HG02943 (cell line): ENCODE measurements around the gene RNF208.
A peak's percentile ranks its signal among the peaks of the same experiment; 100 is the strongest.

Experiments
- ATAC-seq: cut with Tn5 transposase; IDR thresholded peaks from one replicate; pipeline ENCODE4 v1.9.1; 2021; ENCODE audit warnings: mild to moderate bottlenecking, low read depth, moderate library complexity; ENCODE audit not compliant: unreplicated experiment

Gene RNF208

DNA sequence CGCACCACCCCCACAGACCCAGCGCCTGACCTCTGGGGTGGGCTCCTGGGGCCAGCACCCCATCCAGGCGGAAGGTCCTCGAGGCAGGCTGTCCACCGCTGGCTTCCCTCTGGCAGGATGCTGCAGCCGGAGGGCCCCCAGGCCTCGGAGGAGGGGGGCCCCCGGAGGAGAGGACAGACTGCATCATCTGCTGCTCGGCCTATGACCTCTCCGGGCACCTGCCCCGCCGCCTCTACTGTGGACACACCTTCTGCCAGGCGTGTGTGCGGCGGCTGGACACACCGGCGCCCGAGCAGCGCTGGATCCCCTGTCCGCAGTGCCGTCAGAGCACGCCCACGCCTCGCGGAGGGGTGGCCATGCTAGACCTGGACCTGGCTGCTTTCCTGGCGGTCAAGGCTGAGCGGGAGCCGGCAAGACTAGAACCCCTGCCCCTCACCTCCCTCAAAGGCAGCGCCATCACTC is 6.5 kb upstream of the RNF208 start:
- ATAC-seq, result no peak

DNA sequence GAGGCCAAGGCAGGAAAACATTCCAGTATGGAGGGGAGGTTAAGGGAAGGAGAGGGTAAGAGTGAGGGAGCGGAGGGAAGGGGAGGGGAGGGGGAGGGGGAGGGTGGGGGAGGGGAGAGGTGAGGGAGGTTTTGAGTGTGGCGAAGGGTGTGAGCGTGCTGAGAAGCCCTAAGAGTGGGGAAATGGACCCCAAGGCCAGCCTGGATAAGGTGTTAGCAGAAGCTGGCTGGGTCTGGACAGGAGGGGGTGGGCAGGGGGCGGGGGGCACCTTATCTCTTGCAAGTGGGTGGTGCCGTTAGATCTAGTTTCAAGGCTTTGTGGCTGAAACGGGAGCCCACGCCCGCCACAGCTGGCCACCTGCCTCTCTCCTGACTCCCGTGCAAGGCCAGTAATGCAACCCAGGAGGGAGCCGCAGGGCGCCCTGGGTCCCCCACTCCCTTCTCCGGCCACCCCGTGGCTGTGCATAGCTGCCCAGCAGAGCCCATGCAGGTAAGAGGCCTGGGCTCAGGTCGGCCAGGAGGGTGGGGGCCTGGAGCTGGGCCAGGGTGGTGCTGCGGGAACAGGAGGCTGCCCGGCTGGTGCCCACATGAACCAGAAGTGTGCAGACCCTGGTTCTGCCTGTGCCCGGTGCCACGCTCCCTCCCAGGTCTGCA is 5.9 kb upstream of the RNF208 start:
- ATAC-seq, result no peak

DNA sequence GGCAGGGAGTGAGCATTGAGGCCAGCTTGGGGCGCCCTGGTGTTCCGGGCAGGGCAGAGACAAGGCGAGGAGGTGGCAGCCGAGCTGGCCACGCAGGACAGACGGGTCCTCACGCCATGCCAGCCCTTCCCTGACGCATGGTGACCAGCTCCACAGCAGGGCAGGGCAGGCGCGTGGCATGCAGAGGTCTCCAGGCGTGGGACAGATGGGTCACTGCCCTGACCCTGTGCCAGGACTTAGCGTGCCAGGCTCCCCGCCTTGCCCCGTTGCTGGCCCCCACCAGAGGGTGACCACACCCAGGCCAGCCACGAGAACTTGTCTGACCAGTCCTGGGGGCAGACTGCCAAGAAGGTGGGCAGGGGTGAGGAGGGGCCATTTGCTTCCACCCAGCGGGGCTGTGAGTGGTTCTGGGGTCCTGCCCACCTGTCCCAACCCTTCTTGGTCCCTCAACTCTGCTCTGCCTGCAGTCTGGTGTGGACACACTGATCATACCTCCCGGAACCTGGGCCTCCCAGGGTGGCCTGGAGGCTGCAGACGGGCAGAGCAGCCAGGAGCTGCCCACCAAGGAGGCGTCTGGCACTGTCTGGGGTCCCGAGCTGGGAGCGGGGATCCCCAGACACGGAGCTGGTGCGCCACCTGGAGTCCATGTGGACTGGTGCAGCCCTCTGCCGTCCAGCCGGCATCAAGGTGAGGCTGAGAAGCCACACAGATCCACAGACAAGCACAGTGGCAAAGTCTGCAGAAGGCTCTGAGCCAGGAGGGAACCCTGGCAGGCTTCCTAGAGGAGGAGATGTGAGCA is 5.2 kb upstream of the RNF208 start, which contains the start of gene RNF224:
TSS of gene RNF224 (plus strand) at position 449 of the 799 bp plus-strand sequence. CDS start 834 bp downstream, outside the sequence.
- no peak for ATAC-seq

DNA sequence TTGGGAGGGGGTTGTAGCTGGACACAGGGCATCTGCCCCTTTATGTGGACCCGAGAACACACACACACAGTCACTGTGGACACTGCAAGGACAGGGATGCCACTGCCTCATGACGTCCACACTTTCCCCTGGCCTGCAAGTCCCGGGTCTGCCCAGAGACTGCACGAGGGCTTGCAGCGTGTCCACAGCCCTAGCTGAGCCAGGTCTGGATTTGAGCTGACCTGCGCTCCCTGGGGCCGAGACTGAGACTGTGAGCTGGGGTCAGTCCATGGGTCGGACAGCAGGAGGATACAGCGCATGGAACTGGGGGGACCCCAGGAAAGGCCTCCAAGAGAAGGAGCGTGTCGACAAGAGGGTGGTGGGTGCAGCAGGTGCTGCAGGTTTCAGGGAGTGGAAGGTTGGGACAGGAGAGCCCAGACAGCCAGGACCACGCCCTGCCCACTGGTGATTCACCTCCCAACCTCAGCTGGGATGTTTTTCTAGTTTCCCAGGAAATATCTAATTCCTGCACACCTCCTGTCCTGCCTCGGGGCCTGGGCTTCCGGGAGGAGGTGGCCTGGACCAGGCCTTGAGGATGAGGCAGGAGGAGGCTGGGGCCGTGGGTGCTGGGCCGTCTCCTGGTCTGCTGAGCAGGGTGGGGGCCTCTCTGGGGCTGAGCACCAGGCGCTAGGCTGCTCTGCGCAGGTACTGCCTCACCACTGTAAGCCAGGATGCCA is 4.5 kb upstream of the RNF208 start:
- ATAC-seq, result no peak

DNA sequence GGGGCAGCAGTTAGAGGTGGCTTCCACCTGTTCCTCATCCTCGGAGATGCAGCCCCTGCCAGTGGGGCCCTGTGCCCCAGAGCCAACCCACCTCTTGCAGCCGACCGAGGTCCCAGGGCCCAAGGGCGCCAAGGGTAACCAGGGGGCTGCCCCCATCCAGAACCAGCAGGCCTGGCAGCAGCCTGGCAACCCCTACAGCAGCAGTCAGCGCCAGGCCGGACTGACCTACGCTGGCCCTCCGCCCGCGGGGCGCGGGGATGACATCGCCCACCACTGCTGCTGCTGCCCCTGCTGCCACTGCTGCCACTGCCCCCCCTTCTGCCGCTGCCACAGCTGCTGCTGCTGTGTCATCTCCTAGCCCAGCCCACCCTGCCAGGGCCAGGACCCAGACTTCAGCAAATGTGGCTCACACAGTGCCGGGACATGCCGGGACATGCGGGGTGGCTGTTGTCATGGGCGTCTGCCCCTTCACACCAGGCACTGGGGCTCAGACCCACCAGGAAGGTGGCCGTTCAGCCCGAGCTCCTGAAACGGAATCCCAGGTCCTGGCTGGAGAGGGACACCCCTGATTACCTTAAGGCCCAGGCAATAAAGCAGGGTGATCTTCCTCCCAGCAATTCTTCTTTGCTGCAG is 3.8 kb upstream of the RNF208 start:
- no peak for ATAC-seq

DNA sequence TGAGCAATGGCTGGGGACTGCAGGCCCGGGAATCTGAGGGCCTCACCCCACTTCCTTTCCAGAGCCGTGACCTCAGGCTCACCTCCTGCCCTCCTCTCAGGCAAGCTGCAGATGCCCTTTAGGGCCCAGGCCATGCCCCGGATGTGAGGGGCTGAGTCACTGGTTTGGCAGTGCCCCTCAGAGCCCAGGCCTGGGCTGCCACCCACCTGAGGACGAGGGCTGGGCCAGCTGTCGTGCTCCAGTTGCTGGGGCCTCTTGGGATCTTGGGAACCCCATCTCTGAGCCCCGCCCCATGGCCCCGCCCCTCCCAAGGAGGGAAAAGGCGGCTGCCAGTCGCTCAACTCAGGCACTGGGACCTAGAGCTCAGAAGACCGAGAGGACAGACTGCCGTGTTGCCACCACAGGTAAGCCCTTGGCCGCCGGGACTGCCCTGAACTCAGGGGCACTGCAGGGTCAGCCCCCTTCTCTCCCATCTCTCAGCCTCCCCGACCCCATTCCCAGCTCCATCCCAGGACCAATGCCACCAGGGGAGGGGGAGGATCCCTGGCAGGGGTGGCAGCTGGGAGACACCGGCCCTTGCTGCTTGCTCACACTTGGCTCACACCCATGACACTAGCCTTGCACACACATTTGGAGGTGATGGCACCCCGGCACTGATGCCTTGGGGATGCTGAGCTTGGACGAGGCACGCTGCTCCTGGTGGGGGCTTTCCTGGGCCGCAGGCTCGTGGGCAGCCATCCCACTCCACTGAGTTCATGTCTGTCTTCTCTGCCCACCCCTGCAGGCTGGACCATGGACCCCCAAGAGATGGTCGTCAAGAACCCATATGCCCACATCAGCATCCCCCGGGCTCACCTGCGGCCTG is 3.0 kb upstream of the RNF208 start, which contains the start of gene CYSRT1:
TSS of gene CYSRT1 (plus strand) at position 345 of the 865 bp plus-strand sequence. CDS start at position 793, 448 bp downstream.
- no peak for ATAC-seq

DNA sequence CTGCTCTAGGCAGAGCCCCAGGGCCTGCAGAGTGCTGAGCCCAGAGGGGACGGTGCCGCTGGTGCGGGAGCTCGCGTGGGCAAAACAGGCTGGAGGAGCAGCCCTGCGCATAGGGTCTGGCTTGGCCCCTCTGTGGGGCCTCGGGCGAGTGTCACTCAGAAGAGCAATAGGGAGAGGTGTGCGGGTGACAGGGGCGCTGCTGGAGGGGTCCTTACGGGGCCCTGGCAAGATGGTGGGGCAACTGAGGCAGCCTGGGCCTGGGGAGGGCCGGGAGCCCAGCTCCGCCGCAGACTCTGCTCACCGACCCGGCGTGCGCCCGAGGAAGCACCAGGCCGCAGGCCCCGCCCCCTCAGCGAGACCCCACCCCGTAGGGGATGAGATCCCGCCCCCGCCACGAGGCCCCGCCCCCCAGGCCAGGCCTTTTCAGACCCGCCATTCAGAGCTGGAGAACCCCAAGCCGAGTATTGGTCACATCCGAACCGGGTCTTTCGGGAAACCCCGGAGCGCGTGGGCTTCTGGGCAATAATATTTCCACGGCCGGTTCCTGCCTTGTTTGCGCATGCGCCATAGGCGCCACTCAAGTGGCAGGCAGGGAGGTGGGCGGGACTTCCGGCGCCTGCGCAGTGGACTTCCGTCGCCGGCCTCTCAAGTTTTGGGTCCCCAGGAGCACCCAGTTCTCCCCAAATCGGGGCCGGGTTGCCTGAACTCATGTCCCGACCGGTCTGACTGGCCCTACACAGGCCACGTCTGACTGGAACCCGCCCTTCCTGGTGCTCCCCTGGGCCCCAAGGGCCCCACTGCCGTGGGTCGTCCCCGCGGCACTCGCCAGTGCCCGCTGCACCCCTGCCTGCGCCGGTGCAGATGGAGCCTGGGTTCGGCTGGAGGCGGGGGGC is 1.3 kb upstream of the RNF208 start:
- peak; percentile 57 for ATAC-seq

DNA sequence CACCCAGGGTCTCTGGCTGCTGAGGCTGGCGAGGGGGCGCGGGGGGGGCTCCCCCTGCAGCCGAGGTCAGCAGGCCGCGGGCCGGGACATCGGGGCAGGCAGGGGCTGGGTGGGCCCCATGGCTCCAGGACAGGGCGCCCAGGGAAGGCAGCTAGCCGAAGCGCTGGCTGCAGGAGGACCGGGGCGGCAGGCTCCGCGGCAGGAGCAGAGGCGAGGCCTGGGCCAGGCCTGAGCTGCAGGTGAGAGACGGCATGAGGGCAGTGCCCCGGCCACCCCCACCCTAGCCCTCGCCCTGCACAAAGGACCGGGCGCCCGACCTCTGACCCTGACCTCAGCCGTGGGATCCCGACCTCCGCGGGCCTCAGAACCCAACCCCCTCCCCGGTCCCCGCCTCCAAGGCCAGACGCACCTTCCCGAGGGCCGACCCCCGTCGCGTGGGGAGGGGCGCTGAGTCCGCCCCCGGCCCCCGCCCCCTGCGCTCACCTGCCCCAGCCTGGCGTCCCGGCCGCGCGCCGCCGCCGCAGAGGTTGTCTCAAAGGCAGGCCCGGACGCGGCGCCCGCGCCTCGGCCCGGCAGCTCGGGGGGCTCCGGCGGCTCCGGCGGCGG is 431 bp downstream of the RNF208 start:
- no peak for ATAC-seq

DNA sequence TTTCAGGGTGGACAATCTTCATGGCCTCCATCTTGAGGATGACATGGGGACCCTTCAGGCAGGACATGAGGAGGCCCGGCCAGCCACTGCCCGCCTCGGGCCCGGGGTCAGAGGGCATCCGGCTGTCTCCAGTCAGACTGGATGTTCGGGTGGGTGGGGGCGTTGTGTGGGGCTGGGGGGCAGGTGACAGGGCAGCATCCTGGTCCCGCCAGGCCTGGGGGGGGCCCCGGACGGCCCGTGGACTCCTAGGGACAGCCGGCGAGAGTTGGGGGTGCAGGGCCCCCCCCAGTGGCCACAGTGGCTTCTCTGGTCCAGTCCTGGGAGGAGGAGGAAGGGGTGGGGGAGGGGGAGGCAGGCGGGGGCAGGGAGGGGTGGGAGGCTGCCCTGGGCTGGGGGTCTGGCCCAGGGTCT is 940 bp downstream of the RNF208 start:
- ATAC-seq, result no peak

DNA sequence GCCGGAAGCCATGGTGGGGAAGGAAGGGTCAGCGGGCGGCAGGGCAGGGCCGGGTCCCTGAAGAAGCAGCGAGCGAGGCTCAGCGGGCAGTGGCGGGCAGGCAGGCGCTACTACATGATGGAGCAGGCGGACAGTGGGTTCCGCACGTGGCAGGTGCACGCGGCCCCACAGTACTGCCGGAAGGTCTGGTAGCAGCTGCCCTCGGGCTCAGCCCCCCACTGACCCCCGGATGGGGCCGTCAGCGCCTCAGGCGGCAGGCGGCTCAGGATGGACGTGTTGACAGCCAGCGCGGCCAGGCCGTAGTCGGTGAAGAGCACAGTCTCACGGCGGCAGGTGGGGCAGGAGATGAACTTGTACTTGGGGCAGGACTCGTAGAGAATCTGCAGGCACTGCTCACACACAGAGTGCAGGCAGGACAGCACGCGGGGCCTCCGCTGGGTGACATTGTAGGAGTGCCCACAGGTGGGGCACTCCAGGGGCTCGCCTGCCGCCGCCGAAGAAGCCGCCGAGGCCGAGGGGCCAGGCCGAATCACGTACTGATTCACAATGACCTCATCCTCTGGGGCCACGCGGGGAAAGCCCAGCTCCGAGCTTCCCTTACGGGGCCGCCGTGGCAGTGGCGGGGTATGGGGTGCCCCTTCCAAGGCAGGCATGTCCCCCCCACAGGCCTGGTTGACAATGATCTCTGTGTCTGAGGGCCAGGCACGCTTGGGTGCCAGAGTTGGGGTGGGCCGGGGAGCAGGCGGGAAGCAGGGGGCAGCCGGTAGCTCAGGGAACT is 1.5 kb downstream of the RNF208 start:
- ATAC-seq, result no peak

DNA sequence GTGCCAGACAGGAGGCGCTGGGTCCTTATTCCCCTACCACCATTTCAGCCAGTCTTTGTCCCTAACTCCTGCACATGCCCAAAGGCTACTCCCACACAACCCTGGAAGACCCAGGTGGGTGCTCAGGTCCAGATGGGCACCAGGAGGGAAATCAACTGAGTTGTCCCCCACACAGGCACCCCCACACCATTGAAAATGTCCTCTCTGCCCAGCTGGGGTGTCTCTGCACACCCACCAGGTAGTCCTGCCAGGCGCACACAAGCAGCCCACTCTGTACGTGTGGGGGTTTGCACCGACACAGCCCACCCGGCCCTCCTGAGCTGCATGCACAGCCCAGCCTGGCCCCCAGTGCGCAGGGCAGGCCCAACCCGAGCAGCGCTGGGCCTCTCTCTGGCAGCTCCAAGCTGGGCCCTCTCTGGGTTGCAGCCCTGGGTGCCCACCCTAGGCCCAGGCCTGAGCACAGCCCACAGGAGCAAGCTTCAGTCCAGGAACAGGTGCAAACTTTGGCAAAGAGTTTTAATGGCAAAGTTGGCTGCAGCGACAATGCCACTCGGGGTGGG is 2.2 kb downstream of the RNF208 start:
- ATAC-seq, result no peak

DNA sequence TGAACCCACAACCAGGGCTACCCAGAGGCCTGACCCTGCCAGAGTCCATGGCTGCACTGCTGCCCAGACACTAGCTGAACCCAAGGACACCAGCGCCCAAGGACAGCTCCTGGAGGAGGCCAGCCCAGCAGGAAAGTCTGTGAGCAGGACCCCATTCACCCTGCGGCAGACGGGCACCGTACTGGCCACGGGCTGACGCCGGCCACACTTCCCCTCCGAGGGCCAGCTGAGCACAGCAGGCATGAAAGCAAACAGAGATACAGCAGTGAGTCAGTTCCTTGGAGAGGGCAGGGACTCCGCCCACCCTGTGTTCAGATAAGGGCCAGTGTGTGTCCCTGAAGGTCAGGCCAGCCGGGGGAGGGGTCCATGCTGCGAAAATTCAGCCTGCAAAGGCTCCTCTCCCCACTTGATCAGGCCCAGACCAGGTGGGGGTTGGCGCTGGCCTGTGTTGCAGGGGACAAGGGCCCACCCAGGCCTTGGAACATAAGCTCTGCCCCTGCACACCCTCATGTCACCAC is 3.2 kb downstream of the RNF208 start:
- no peak for ATAC-seq

DNA sequence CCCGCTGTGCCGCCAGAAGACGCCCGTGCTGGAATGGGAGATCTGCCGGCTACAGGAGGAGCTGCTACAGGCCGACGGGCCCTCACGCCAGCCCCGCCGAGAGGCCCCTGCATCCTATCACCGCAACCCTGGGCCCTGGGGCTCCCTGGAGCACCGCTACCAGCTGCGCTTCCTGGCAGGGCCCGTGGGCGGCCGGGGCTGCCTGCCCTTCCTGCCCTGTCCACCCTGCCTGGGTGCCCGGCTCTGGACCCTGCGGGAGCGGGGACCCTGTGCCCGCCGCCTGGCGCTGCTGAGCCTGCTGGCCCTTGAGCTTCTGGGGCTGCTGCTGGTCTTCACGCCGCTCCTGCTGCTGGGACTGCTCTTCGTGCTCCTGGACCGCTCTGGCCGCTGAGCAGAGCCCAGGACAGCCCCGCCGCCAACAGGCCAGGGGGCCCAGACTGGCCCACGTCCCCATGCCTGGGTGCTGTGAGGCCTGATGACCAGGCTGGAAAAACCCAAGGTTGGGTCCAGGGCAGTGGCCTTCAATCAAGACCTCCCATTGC is 3.8 kb downstream of the RNF208 start:
- ATAC-seq, result no peak

DNA sequence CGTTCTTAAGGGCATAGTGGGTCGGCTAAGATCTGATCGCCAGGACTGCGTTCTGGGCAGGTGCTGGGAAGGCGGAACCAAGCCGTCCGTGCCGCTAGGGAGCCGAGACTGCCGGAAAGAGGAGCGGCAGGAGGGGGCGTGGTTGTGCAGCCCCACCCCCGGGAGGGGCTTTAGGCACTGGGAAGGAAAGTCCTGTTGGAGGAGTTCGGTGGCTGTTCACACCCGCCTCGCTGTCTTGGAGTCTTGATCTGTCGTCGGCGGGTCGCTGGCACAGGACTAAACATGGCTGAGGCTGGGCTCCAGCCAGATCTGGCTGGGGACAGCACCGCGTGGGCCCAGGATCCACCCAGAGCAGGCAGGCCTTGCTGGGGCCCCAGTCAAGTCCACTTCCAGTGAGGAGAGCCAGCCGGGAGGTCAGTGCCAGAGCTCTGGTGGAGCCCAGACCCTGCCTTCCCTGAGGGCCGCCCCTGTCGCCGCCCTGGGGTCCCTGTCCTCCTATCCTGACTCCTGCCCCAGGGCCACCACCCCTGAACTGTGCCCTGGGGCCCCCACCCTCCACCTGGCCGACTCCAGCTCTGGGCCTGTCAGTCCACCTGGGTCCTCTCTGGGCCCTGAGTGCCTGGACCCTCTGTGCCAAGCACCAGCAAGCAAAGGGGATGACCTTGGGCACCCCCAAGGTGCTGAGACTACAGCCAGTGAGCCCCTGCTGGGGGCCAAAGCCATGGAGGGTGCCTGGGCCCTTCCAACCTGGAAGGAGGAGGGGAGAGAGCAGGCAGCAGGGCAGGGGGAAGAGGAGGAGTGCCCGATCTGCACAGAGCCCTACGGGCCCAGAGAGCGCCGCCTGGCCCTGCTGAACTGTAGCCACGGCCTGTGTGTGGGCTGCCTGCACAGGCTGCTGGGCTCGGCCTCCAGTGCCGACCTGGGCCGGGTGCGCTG is 4.5 kb downstream of the RNF208 start:
- ATAC-seq, result no peak

DNA sequence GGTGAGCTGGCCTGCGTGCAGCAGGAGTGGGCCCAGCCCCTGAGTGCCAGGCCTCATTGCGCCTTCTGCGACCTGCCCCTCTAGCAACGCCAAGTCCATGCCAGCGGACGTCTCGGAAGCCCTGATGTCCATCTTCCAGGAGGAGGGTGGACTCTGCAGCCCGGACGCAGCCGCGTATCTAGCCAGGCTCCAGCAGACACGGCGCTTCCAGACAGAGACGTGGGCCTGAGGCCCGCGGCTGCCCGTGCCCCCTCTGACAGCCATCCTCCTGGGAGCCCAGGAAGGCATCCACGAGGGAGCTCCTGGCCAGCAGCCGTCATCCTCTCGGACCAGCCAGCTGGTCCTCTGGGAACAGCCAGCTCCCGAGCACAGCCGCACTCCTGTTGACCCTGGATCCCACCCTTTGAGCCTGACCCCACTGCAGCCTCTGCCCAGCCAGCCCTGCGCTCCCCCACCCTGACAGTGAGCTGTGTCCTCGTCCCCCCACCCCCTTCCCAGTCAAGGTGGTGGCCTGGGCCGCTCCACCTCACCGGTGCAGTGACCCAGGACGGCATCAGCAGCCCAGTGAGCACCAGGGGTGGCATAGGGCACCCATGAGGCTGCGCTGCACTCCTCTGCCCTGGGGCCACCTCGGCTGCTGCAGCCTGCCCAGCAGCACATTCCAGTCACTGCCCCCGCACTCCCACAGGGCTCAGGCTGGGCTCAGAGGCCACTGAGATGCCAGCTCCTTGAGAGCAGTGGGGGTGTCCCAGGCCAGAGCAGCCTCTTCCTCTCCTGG is 5.7 kb downstream of the RNF208 start:
- ATAC-seq, result no peak
